ENCODE measurements around the gene TUBB2B. TPM values are rescaled to one million over a fixed set of nuclear protein-coding genes. Genes with fewer than 3 reads are reported as not detected.

Gene TUBB2B
- total RNA-seq, 1 donor from 2014 or later: 144 TPM

- H3K4me1 ChIP-seq (ENCODE audit: insufficient read depth, low read length): peaks cover 24% of the 10 kb centered on the region
- no peaks in the 10 kb centered on the region for H3K9me3 ChIP-seq (ENCODE audit: insufficient read depth, low read depth, low read length)
- no peaks in the 10 kb centered on the region for H3K79me2 ChIP-seq (ENCODE audit: insufficient read depth, low read length)
- H3K4me1 Mint-ChIP-seq (ENCODE audit: low read depth, unreplicated experiment): peaks cover 15% of the 10 kb centered on the region
- FAIRE-seq: no peak
- peaks cover 46% of the 10 kb centered on the region for H3K27me3 ChIP-seq (ENCODE audit: insufficient read depth, low read length)
- no peak overlapping the region for H3K27ac ChIP-seq (ENCODE audit: low read depth, low read length)
- H3K36me3 Mint-ChIP-seq (ENCODE audit: low read depth, unreplicated experiment): no peaks in the 10 kb centered on the region
- no peak overlapping the region for H3K4me2 ChIP-seq (ENCODE audit: low read length)
- no peak overlapping the region for H2AFZ ChIP-seq (ENCODE audit: low read depth, low read length)
- no peaks in the 10 kb centered on the region for H3K9me3 Mint-ChIP-seq (ENCODE audit: unreplicated experiment)
- H3K4me3 Mint-ChIP-seq (ENCODE audit: unreplicated experiment): no peak overlapping the region
- no peak overlapping the region for H3K9ac ChIP-seq (ENCODE audit: low read length)
- no peaks in the 10 kb centered on the region for H4K20me1 ChIP-seq (ENCODE audit: insufficient read depth, low read length)
- H3K27ac Mint-ChIP-seq (ENCODE audit: unreplicated experiment): no peak overlapping the region
- DNase-seq (ENCODE audit: low read depth): no peak
- no peaks in the 10 kb centered on the region for H3K36me3 ChIP-seq (ENCODE audit: insufficient read depth, low read length)
- TF ChIP-seq, protein P1, sequence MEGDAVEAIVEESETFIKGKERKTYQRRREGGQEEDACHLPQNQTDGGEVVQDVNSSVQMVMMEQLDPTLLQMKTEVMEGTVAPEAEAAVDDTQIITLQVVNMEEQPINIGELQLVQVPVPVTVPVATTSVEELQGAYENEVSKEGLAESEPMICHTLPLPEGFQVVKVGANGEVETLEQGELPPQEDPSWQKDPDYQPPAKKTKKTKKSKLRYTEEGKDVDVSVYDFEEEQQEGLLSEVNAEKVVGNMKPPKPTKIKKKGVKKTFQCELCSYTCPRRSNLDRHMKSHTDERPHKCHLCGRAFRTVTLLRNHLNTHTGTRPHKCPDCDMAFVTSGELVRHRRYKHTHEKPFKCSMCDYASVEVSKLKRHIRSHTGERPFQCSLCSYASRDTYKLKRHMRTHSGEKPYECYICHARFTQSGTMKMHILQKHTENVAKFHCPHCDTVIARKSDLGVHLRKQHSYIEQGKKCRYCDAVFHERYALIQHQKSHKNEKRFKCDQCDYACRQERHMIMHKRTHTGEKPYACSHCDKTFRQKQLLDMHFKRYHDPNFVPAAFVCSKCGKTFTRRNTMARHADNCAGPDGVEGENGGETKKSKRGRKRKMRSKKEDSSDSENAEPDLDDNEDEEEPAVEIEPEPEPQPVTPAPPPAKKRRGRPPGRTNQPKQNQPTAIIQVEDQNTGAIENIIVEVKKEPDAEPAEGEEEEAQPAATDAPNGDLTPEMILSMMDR (IDR thresholded peaks at IDR 0.05; ENCODE audit: insufficient read depth, low read depth, low read length): no peak
- no peak for TF ChIP-seq EZH2 (IDR thresholded peaks at IDR 0.05; ENCODE audit: insufficient read depth, low read length)
- H3K4me3 ChIP-seq (ENCODE audit: insufficient read depth, low read depth, low read length): no peak overlapping the region
- H3K27me3 Mint-ChIP-seq (ENCODE audit: low read depth, unreplicated experiment): peaks cover 7% of the 10 kb centered on the region
These were observed 6.5 kb upstream of the TUBB2B start for GRCh38 chr6:3233904-3234303.

GRCh38 chr6:3233321-3233720 lies 5.9 kb upstream of the TUBB2B start:
- Mint-ChIP-seq H3K27me3 (ENCODE audit: low read depth, unreplicated experiment) (peaks cover 10% of the 10 kb centered on the region), H3K27ac (ENCODE audit: unreplicated experiment) (no peak overlapping the region), H3K4me3 (ENCODE audit: unreplicated experiment) (peak overlapping the region; percentile 17), H3K4me1 (ENCODE audit: low read depth, unreplicated experiment) (peaks cover 18% of the 10 kb centered on the region), H3K9me3 (ENCODE audit: unreplicated experiment) (no peaks in the 10 kb centered on the region), H3K36me3 (ENCODE audit: low read depth, unreplicated experiment) (no peaks in the 10 kb centered on the region)
- DNase-seq (ENCODE audit: low read depth): no peak
- Histone ChIP-seq H3K27ac (ENCODE audit: low read depth, low read length) (no peak overlapping the region), H3K9ac (ENCODE audit: low read length) (no peak overlapping the region), H3K9me3 (ENCODE audit: insufficient read depth, low read depth, low read length) (no peaks in the 10 kb centered on the region), H2AFZ (ENCODE audit: low read depth, low read length) (no peak overlapping the region), H3K4me1 (ENCODE audit: insufficient read depth, low read length) (peaks cover 26% of the 10 kb centered on the region), H3K36me3 (ENCODE audit: insufficient read depth, low read length) (no peaks in the 10 kb centered on the region), H4K20me1 (ENCODE audit: insufficient read depth, low read length) (no peaks in the 10 kb centered on the region), H3K79me2 (ENCODE audit: insufficient read depth, low read length) (no peaks in the 10 kb centered on the region), H3K4me3 (ENCODE audit: insufficient read depth, low read depth, low read length) (no peak overlapping the region), H3K4me2 (ENCODE audit: low read length) (no peak overlapping the region), H3K27me3 (ENCODE audit: insufficient read depth, low read length) (peaks cover 50% of the 10 kb centered on the region)
- TF ChIP-seq, protein P1 (IDR thresholded peaks at IDR 0.05; ENCODE audit: insufficient read depth, low read depth, low read length): no peak
- no peak for TF ChIP-seq EZH2 (IDR thresholded peaks at IDR 0.05; ENCODE audit: insufficient read depth, low read length)
- FAIRE-seq: no peak

DNA sequence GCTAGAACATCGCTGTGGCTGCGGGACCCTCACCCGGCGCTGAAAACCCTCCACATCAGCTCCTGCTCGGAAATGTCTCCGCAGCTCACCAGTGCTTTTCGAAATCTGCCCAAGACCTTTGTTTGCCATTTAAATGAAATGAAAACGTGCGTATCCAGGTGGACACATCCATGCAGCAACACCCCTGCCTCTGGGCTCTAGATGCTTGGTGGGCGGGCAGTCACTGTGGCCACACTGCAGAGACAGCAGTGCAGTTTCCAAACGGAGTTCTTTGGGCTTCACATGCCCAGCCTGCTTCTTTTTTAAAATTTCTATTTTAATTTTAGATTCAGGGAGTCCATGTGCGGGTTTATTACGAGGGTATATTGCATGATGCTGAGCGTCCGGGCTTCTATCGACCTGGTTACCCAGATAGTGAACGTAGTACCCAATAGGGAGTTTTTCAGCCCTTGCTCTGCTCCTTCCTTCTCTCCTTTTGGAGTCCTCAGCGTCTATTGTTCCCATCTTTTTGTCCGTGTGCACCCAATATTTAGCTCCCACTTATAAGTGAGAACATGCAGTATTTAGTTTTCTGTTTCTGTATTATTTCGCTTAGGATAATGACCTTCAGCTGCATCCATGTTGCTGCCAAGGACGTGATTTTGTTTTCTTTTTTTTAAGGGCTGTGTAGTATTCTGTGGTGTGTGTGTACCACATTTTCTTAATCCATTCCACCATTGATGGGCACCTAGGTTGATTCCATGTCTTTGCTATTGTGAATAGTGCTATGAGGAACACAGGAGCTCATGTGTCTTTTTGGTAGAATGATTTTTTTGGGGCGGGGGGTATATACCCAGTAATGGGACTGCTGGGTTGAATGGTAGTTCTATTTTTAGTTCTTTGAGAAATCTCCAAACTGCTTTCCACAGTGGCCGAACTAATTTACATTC lies 4.8 kb upstream of the TUBB2B start:
- Mint-ChIP-seq H3K4me3 (ENCODE audit: unreplicated experiment) (peak overlapping the region; percentile 85), H3K36me3 (ENCODE audit: low read depth, unreplicated experiment) (no peaks in the 10 kb centered on the region), H3K9me3 (ENCODE audit: unreplicated experiment) (no peaks in the 10 kb centered on the region), H3K27ac (ENCODE audit: unreplicated experiment) (peak overlapping the region; percentile 85), H3K27me3 (ENCODE audit: low read depth, unreplicated experiment) (peaks cover 10% of the 10 kb centered on the region), H3K4me1 (ENCODE audit: low read depth, unreplicated experiment) (peaks cover 18% of the 10 kb centered on the region)
- Histone ChIP-seq H3K9me3 (ENCODE audit: insufficient read depth, low read depth, low read length) (no peaks in the 10 kb centered on the region), H3K79me2 (ENCODE audit: insufficient read depth, low read length) (no peaks in the 10 kb centered on the region), H2AFZ (ENCODE audit: low read depth, low read length) (peak overlapping the region; percentile 98), H3K4me3 (ENCODE audit: insufficient read depth, low read depth, low read length) (peak overlapping the region; percentile 77), H3K4me2 (ENCODE audit: low read length) (peak overlapping the region; percentile 97), H4K20me1 (ENCODE audit: insufficient read depth, low read length) (no peaks in the 10 kb centered on the region), H3K27ac (ENCODE audit: low read depth, low read length) (no peak overlapping the region), H3K9ac (ENCODE audit: low read length) (peak overlapping the region; percentile 80), H3K36me3 (ENCODE audit: insufficient read depth, low read length) (no peaks in the 10 kb centered on the region), H3K27me3 (ENCODE audit: insufficient read depth, low read length) (peaks cover 56% of the 10 kb centered on the region), H3K4me1 (ENCODE audit: insufficient read depth, low read length) (peaks cover 28% of the 10 kb centered on the region)
- DNase-seq (ENCODE audit: low read depth) (no peak), FAIRE-seq (no peak)
- TF ChIP-seq EZH2 (IDR thresholded peaks at IDR 0.05; ENCODE audit: insufficient read depth, low read length): no peak
- TF ChIP-seq, protein P1 (IDR thresholded peaks at IDR 0.05; ENCODE audit: insufficient read depth, low read depth, low read length): no peak
